Mesothelial cell of epicardium (in vitro differentiated cells): ENCODE measurements around the gene TLE3. TPM values are rescaled to one million over a fixed set of nuclear protein-coding genes. Genes with fewer than 3 reads are reported as not detected.
A peak's percentile ranks its signal among the peaks of the same experiment; 100 is the strongest.

Experiments
- DNase-seq, 2 experiments: peaks; one replicate each; pipeline ENCODE4 v3.0.0; 2021; ENCODE audit warnings: low spot score in 2 of 2; ENCODE audit not compliant: unreplicated experiment in 2 of 2
- H3K27ac Mint-ChIP-seq: 2 replicates; pipeline ENCODE4 v1.8.0; 2021; ENCODE audit warnings: mixed read lengths
- H3K27me3 Mint-ChIP-seq: 2 replicates; pipeline ENCODE4 v1.8.0; 2021; ENCODE audit warnings: low read depth, mixed read lengths
- H3K36me3 Mint-ChIP-seq: 2 replicates; pipeline ENCODE4 v1.8.0; 2021; ENCODE audit warnings: mixed read lengths
- H3K4me1 Mint-ChIP-seq: 2 replicates; pipeline ENCODE4 v1.8.0; 2021; ENCODE audit warnings: mixed read lengths
- H3K4me3 Mint-ChIP-seq: 2 replicates; pipeline ENCODE4 v1.8.0; 2021; ENCODE audit warnings: mild to moderate bottlenecking, moderate library complexity, mixed read lengths
- H3K9me3 Mint-ChIP-seq: 2 replicates; pipeline ENCODE4 v1.8.0; 2021; ENCODE audit warnings: mixed read lengths
- CTCF ChIP-seq: fragments of 200-600 bp; sonication (generic); IDR thresholded peaks from one replicate; pipeline ENCODE4 v1.5.0; 2021; ENCODE audit warnings: antibody characterized with exemption; ENCODE audit not compliant: unreplicated experiment
- total RNA-seq: library from RNA; stranded (reverse); gene quantifications from 3 replicates; pipeline ENCODE4 v1.2.1, GENCODE V29; 2021

Gene TLE3
- total RNA-seq, 1 donor from 2014 or later, result 165 TPM

- H3K4me1 Mint-ChIP-seq, result peaks cover 20% of the 10 kb centered on the region
- peaks cover 76% of the 10 kb centered on the region for H3K27me3 Mint-ChIP-seq
- no peak for DNase-seq
- no peak for TF ChIP-seq CTCF
- H3K36me3 Mint-ChIP-seq, result peaks cover 3% of the 10 kb centered on the region
- no peak overlapping the region for H3K4me3 Mint-ChIP-seq
- H3K27ac Mint-ChIP-seq, result no peak overlapping the region
- peaks cover 4% of the 10 kb centered on the region for H3K9me3 Mint-ChIP-seq
Observed at GRCh38 chr15:70026991-70027390, 70.7 kb downstream of the TLE3 start.

- H3K9me3 Mint-ChIP-seq, result peaks cover 5% of the 10 kb centered on the region
- DNase-seq, result no peak
- H3K27ac Mint-ChIP-seq, result no peak overlapping the region
- peaks cover 3% of the 10 kb centered on the region for H3K36me3 Mint-ChIP-seq
- peaks cover 66% of the 10 kb centered on the region for H3K27me3 Mint-ChIP-seq
- peaks cover 20% of the 10 kb centered on the region for H3K4me1 Mint-ChIP-seq
- TF ChIP-seq CTCF, result no peak
- H3K4me3 Mint-ChIP-seq, result no peak overlapping the region
Observed at GRCh38 chr15:70025413-70026296, 72.1 kb downstream of the TLE3 start.

GRCh38 chr15:70024521-70024920 lies 73.2 kb downstream of the TLE3 start:
- Mint-ChIP-seq H3K27me3 (peaks cover 57% of the 10 kb centered on the region), H3K9me3 (peaks cover 5% of the 10 kb centered on the region), H3K27ac (no peak overlapping the region), H3K36me3 (peaks cover 3% of the 10 kb centered on the region), H3K4me3 (no peak overlapping the region), H3K4me1 (peaks cover 20% of the 10 kb centered on the region)
- TF ChIP-seq CTCF, result no peak
- no peak for DNase-seq

GRCh38 chr15:70023769-70024491 lies 73.8 kb downstream of the TLE3 start:
- peaks cover 20% of the 10 kb centered on the region for H3K4me1 Mint-ChIP-seq
- H3K4me3 Mint-ChIP-seq, result no peak overlapping the region
- H3K27me3 Mint-ChIP-seq, result peaks cover 51% of the 10 kb centered on the region
- no peak for TF ChIP-seq CTCF
- peaks cover 3% of the 10 kb centered on the region for H3K36me3 Mint-ChIP-seq
- peak overlapping the region; percentile 61 for H3K27ac Mint-ChIP-seq
- H3K9me3 Mint-ChIP-seq, result peaks cover 5% of the 10 kb centered on the region
- no peak for DNase-seq

GRCh38 chr15:70023064-70023768 lies 74.5 kb downstream of the TLE3 start:
- H3K36me3 Mint-ChIP-seq, result peaks cover 3% of the 10 kb centered on the region
- H3K4me3 Mint-ChIP-seq, result no peak overlapping the region
- peaks cover 5% of the 10 kb centered on the region for H3K9me3 Mint-ChIP-seq
- peaks cover 20% of the 10 kb centered on the region for H3K4me1 Mint-ChIP-seq
- peaks cover 48% of the 10 kb centered on the region for H3K27me3 Mint-ChIP-seq
- DNase-seq, result no peak
- no peak for TF ChIP-seq CTCF
- H3K27ac Mint-ChIP-seq, result peak overlapping the region; percentile 56
